HEK293 (cell line): ENCODE results near the gene CAPN5.

Source experiments
- CTCF ChIA-PET: fragments of 350-600 bp; formaldehyde crosslinking; extraction: SDS; loops from one replicate; lab custom pipeline; 2021; ENCODE audit warnings: antibody characterized with exemption; lab: Yijun Ruan, JAX
- POLR2A ChIA-PET: fragments of 300-600 bp; formaldehyde crosslinking; extraction: SDS; loops from one replicate; lab custom pipeline; 2020; ENCODE audit warnings: antibody characterized with exemption, inconsistent platforms; lab: Yijun Ruan, JAX
- H3K27ac ChIP-seq: fragments of 200-500 bp; sonication (Bioruptor generic); 2 replicates; pipeline ENCODE4 v1.5.1; 2014; ENCODE audit warnings: low read depth, low read length, control low read depth, inconsistent platforms; ENCODE audit errors: extremely low read depth
- H3K36me3 ChIP-seq, 2 experiments: fragments of 200-500 bp in 1 of 2; sonication (Bioruptor generic) in 1 of 2; 1 replicate in 1 of 2; 2 replicates in 1 of 2; pipeline ENCODE4 v1.5.1; 2014 to 2017; ENCODE audit warnings: inconsistent platforms in 2 of 2, low read length in 2 of 2; ENCODE audit not compliant: control insufficient read depth in 2 of 2, insufficient read depth in 1 of 2
- H3K4me1 ChIP-seq: fragments of 200-500 bp; sonication (Bioruptor generic); 2 replicates; pipeline ENCODE4 v1.5.1; 2014; ENCODE audit warnings: mild to moderate bottlenecking, low read length, inconsistent platforms; ENCODE audit not compliant: control insufficient read depth, insufficient read depth
- H3K4me3 ChIP-seq: 2 replicates; pipeline ENCODE4 v1.5.1; 2011; ENCODE audit warnings: low read depth, mild to moderate bottlenecking, control low read depth, low read length, moderate library complexity
- H3K9me3 ChIP-seq: fragments of 200-500 bp; sonication (Bioruptor generic); 2 replicates; pipeline ENCODE4 v1.5.1; 2014; ENCODE audit warnings: low read depth, low read length, inconsistent platforms; ENCODE audit not compliant: control insufficient read depth, insufficient read depth
- KLF7 ChIP-seq: fragments of 450-650 bp; formaldehyde crosslinking; IDR thresholded peaks from 2 replicates; pipeline ENCODE4 v1.5.1; 2016; ENCODE audit warnings: missing biosample characterization, missing genetic modification characterization, borderline replicate concordance
- OVOL3 ChIP-seq: fragments of 450-650 bp; formaldehyde crosslinking; IDR thresholded peaks from 2 replicates; pipeline ENCODE4 v1.5.1; 2016; ENCODE audit warnings: missing biosample characterization, missing genetic modification characterization
- PRDM6 ChIP-seq: fragments of 450-650 bp; formaldehyde crosslinking; IDR thresholded peaks from 2 replicates; pipeline ENCODE4 v1.5.1; 2017; ENCODE audit warnings: missing biosample characterization, missing genetic modification characterization
- TSHZ1 ChIP-seq: fragments of 450-650 bp; formaldehyde crosslinking; IDR thresholded peaks from 2 replicates; pipeline ENCODE4 v1.5.1; 2016; ENCODE audit warnings: missing biosample characterization, missing genetic modification characterization, borderline replicate concordance
- YY1 ChIP-seq: fragments of 450-650 bp; formaldehyde crosslinking; IDR thresholded peaks from 2 replicates; pipeline ENCODE4 v1.5.1; 2018; ENCODE audit warnings: missing biosample characterization, missing genetic modification characterization
- ZBTB11 ChIP-seq: fragments of 450-650 bp; formaldehyde crosslinking; conservative IDR thresholded peaks from 2 replicates; pipeline ENCODE4 v1.5.1; 2016; ENCODE audit warnings: low read depth, missing biosample characterization, missing genetic modification characterization
- ZEB2 ChIP-seq: fragments of 450-650 bp; formaldehyde crosslinking; IDR thresholded peaks from 2 replicates; pipeline ENCODE4 v1.5.1; 2016; ENCODE audit warnings: missing biosample characterization, missing genetic modification characterization
- ZNF221 ChIP-seq: fragments of 450-650 bp; formaldehyde crosslinking; IDR thresholded peaks from 2 replicates; pipeline ENCODE4 v1.5.1; 2017; ENCODE audit warnings: missing biosample characterization, missing genetic modification characterization, borderline replicate concordance
- ZNF24 ChIP-seq: fragments of 450-650 bp; formaldehyde crosslinking; IDR thresholded peaks from 2 replicates; pipeline ENCODE4 v1.5.1; 2016; ENCODE audit warnings: missing biosample characterization, missing genetic modification characterization
- ZNF280D ChIP-seq: fragments of 450-650 bp; formaldehyde crosslinking; IDR thresholded peaks from 2 replicates; pipeline ENCODE4 v1.5.1; 2016; ENCODE audit warnings: missing biosample characterization, missing genetic modification characterization
- ZNF416 ChIP-seq: fragments of 450-650 bp; formaldehyde crosslinking; IDR thresholded peaks from 2 replicates; pipeline ENCODE4 v1.5.1; 2016; ENCODE audit warnings: missing biosample characterization, missing genetic modification characterization
- ZNF510 ChIP-seq: fragments of 450-650 bp; formaldehyde crosslinking; IDR thresholded peaks from 2 replicates; pipeline ENCODE4 v1.5.1; 2018; ENCODE audit warnings: mild to moderate bottlenecking, missing genetic modification characterization, missing biosample characterization; ENCODE audit not compliant: insufficient replicate concordance
- ZNF521 ChIP-seq: fragments of 450-650 bp; formaldehyde crosslinking; IDR thresholded peaks from 2 replicates; pipeline ENCODE4 v1.5.1; 2017; ENCODE audit warnings: missing biosample characterization, mild to moderate bottlenecking, missing genetic modification characterization
- ZNF555 ChIP-seq: fragments of 450-650 bp; formaldehyde crosslinking; conservative IDR thresholded peaks from 2 replicates; pipeline ENCODE4 v1.5.1; 2017; ENCODE audit warnings: missing biosample characterization, mild to moderate bottlenecking, missing genetic modification characterization, inconsistent platforms
- ZNF560 ChIP-seq: fragments of 450-650 bp; formaldehyde crosslinking; IDR thresholded peaks from 2 replicates; pipeline ENCODE4 v1.5.1; 2017; ENCODE audit warnings: missing biosample characterization, missing genetic modification characterization, borderline replicate concordance
- ZNF623 ChIP-seq: fragments of 450-650 bp; formaldehyde crosslinking; IDR thresholded peaks from 2 replicates; pipeline ENCODE4 v1.5.1; 2016; ENCODE audit warnings: missing biosample characterization, missing genetic modification characterization
- ZNF792 ChIP-seq: fragments of 450-650 bp; formaldehyde crosslinking; IDR thresholded peaks from 2 replicates; pipeline ENCODE4 v1.5.1; 2016; ENCODE audit warnings: missing biosample characterization, missing genetic modification characterization
- ZNF837 ChIP-seq: fragments of 450-650 bp; formaldehyde crosslinking; IDR thresholded peaks from 2 replicates; pipeline ENCODE4 v1.5.1; 2016; ENCODE audit warnings: missing biosample characterization, missing genetic modification characterization
- TF ChIP-seq, protein P1 (sequence below): fragments of 450-650 bp; formaldehyde crosslinking; IDR thresholded peaks from 2 replicates; pipeline ENCODE4 v1.5.1; 2016; ENCODE audit warnings: missing biosample characterization, missing genetic modification characterization

The CAPN5 gene

GRCh38 chr11:77151804-77152509 is 85.2 kb downstream of the CAPN5 start (continued):
- TF ChIP-seq, protein P1, sequence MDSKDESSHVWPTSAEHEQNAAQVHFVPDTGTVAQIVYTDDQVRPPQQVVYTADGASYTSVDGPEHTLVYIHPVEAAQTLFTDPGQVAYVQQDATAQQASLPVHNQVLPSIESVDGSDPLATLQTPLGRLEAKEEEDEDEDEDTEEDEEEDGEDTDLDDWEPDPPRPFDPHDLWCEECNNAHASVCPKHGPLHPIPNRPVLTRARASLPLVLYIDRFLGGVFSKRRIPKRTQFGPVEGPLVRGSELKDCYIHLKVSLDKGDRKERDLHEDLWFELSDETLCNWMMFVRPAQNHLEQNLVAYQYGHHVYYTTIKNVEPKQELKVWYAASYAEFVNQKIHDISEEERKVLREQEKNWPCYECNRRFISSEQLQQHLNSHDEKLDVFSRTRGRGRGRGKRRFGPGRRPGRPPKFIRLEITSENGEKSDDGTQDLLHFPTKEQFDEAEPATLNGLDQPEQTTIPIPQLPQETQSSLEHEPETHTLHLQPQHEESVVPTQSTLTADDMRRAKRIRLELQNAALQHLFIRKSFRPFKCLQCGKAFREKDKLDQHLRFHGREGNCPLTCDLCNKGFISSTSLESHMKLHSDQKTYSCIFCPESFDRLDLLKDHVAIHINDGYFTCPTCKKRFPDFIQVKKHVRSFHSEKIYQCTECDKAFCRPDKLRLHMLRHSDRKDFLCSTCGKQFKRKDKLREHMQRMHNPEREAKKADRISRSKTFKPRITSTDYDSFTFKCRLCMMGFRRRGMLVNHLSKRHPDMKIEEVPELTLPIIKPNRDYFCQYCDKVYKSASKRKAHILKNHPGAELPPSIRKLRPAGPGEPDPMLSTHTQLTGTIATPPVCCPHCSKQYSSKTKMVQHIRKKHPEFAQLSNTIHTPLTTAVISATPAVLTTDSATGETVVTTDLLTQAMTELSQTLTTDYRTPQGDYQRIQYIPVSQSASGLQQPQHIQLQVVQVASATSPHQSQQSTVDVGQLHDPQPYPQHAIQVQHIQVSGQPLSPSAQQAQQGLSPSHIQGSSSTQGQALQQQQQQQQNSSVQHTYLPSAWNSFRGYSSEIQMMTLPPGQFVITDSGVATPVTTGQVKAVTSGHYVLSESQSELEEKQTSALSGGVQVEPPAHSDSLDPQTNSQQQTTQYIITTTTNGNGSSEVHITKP = no peak
- TF ChIP-seq ZBTB11 = no peak
- no peak for TF ChIP-seq PRDM6 (tag by site-specific recombination)
- TF ChIP-seq ZNF280D (tag by site-specific recombination) = no peak
- TF ChIP-seq ZNF837 (tag by site-specific recombination) = no peak
- TF ChIP-seq ZNF560 (tag by site-specific recombination) = no peak
- TF ChIP-seq ZNF510 = no peak
- no peak for TF ChIP-seq ZNF555 (tag by site-specific recombination)

- Histone ChIP-seq H3K9me3 (no peaks in the 10 kb centered on the region), H3K27ac (no peak overlapping the region), H3K36me3 (no peaks in the 10 kb centered on the region), H3K4me3 (no peak overlapping the region), H3K4me1 (no peaks in the 10 kb centered on the region)
- ChIA-PET CTCF (no interaction called here), POLR2A (no interaction called here)
- no peak for TF ChIP-seq ZNF221 (tag by site-specific recombination)
- TF ChIP-seq ZNF24 (tag by site-specific recombination) = no peak
- no peak for TF ChIP-seq ZNF521 (tag by site-specific recombination)
- no peak for TF ChIP-seq ZNF623 (tag by site-specific recombination)
- TF ChIP-seq KLF7 (tag by site-specific recombination) = no peak
- TF ChIP-seq ZNF416 (tag by site-specific recombination) = no peak
- TF ChIP-seq TSHZ1 = no peak
- TF ChIP-seq YY1 (tag by site-specific recombination) = no peak
- TF ChIP-seq ZEB2 (tag by site-specific recombination) = no peak
- TF ChIP-seq OVOL3 (tag by site-specific recombination) = no peak
- no peak for TF ChIP-seq ZNF792 (tag by site-specific recombination)
Measured at GRCh38 chr11:77152846-77153245, 86.1 kb downstream of the CAPN5 start.
